ENCODE measurements around the gene TEX261.

GRCh38 chr2:70995426-70995729 lies 705 bp upstream of the TEX261 start:
- TF ChIP-seq CTCF (IDR thresholded peaks at IDR 0.05; ENCODE audit: insufficient read depth, low read depth, low read length) (peak; percentile 25), EZH2 (IDR thresholded peaks at IDR 0.05; ENCODE audit: insufficient read depth, low read length) (no peak)
